GM12864 (cell line): ENCODE data around the gene SURF2.
"Not testable (repeated sequence)": the region's sequence is repeated elsewhere in the genome, so short reads cannot be mapped to it uniquely, and the experiment has no call there.

Experiments
- DNase-seq: peaks from one replicate; pipeline ENCODE4 v3.0.0-alpha.2; 2011; ENCODE audit warnings: low read depth
- H3K4me3 ChIP-seq: 2 replicates; pipeline ENCODE4 v1.5.1; 2011; ENCODE audit warnings: mild to moderate bottlenecking, low read depth, low read length, control low read depth
- TF ChIP-seq, protein P1 (sequence below): IDR thresholded peaks from 2 replicates; pipeline ENCODE4 v1.5.1; 2011; ENCODE audit warnings: low read depth, mild to moderate bottlenecking, moderate library complexity, low read length, control low read depth, inconsistent platforms; ENCODE audit errors: missing control alignments

Gene SURF2

GRCh38 chr9:133371261-133371711 lies 14.9 kb downstream of the SURF2 start:
- TF ChIP-seq, protein P1, sequence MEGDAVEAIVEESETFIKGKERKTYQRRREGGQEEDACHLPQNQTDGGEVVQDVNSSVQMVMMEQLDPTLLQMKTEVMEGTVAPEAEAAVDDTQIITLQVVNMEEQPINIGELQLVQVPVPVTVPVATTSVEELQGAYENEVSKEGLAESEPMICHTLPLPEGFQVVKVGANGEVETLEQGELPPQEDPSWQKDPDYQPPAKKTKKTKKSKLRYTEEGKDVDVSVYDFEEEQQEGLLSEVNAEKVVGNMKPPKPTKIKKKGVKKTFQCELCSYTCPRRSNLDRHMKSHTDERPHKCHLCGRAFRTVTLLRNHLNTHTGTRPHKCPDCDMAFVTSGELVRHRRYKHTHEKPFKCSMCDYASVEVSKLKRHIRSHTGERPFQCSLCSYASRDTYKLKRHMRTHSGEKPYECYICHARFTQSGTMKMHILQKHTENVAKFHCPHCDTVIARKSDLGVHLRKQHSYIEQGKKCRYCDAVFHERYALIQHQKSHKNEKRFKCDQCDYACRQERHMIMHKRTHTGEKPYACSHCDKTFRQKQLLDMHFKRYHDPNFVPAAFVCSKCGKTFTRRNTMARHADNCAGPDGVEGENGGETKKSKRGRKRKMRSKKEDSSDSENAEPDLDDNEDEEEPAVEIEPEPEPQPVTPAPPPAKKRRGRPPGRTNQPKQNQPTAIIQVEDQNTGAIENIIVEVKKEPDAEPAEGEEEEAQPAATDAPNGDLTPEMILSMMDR, result peak; percentile 14
- no peak for DNase-seq
- no peak overlapping the region for H3K4me3 ChIP-seq

GRCh38 chr9:133372144-133372543 lies 15.8 kb downstream of the SURF2 start:
- H3K4me3 ChIP-seq, result no peak overlapping the region
- DNase-seq, result no peak
- TF ChIP-seq, protein P1, result no peak

- DNase-seq, result no peak
- TF ChIP-seq, protein P1, result no peak
- H3K4me3 ChIP-seq, result peak overlapping the region; percentile 89
These were observed 18.3 kb downstream of the SURF2 start for GRCh38 chr9:133374612-133375115.

DNA sequence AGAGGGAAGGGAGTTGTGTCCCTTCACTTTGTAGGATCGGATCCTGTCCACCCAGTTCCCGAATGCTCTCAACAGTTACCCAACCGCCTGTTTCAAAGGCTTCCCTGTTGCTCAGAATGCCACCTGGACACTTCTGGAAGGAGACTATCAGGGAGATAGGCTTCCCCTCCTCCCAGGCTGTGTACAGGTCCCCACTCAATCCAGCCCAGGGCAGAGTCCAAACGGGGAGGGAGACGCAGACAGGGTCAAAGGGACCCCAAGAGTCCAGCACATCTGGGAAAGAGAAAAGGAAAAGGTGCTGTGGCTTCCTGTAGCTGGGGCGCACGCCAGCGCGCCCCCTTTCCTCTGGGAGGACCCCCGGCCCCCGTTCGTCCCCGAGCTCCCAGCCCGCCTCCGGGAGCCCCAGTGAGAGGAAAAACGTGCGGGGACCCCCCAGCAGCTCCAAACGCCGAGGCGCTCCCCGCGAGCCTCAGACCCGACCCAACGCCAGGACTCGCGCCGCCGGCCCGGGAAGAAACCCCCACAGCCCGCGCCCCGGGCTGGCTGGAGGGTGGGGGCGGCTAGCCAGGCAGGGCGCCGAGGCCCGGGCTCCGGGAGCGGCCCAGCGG lies 18.9 kb downstream of the SURF2 start:
- DNase-seq, result no peak
- peak overlapping the region; percentile 89 for H3K4me3 ChIP-seq
- TF ChIP-seq, protein P1, result no peak

- peak within 1 kb of the TSS; percentile 89 for H3K4me3 ChIP-seq
- DNase-seq, result peak; percentile 74
- TF ChIP-seq, protein P1, result no peak
These were observed 19.6 kb downstream of the SURF2 start, which contains the start of the genes STKLD1 and SURF4 for GRCh38 chr9:133375724-133376654. STKLD1 (plus strand) TSS chr9:133376366; CDS start chr9:133376474, 108 bp downstream. SURF4 (minus strand) TSS chr9:133376060; CDS start chr9:133375969, 91 bp downstream.

DNA sequence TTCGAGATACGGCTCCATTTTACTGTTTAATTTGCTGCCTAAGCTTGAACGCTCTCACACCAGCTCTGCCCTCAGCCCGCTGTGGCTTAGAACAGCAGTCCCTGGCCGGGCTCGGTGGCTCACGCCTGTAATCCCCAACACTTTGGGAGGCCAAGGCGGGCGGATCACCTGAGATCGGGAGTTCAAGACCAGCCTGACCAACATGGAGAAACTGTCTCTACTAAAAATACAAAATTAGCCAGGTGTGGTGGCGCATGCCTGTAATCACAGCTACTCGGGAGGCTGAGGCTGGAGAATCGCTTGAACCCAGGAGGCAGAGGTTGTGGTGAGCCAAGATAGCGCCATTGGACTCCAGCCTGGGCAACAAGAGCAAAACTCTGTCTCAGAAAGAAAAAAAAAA lies 20.9 kb downstream of the SURF2 start:
- not testable (repeated sequence) for DNase-seq, H3K4me3 ChIP-seq

- DNase-seq, result no peak
- H3K4me3 ChIP-seq, result no peak overlapping the region
- TF ChIP-seq, protein P1, result no peak
These were observed 21.4 kb downstream of the SURF2 start for GRCh38 chr9:133377721-133378216.
